GM18907 (cell line): ENCODE results near the gene NRAP.
A peak's percentile ranks its signal among the peaks of the same experiment; 100 is the strongest.
"Not testable (repeated sequence)": the region's sequence is repeated elsewhere in the genome, so short reads cannot be mapped to it uniquely, and the experiment has no call there.

Experiments used
- ATAC-seq: cut with Tn5 transposase; IDR thresholded peaks from one replicate; pipeline ENCODE4 v1.9.1; 2021; ENCODE audit warnings: mild to moderate bottlenecking, moderate library complexity; ENCODE audit not compliant: unreplicated experiment

NRAP gene

DNA sequence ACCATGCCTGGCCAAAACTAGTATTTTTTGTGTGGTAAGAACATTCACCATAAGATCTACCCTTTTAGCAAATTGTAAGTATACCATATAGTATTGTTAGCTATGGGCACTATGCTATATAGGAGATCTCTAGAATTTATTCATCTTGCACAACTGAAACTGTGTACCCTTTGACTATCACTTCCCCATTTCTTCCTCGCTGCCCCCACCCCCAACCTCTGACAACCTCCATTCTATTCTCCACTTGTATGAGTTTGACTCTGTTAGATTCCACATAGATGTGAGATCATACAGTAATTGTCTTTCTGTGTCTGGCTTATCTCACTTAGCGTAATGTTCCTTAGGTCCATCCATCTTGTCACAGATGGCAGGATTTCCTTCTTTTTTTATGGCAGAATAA, 19.5 kb upstream of the NRAP start:
- ATAC-seq, result no peak

DNA sequence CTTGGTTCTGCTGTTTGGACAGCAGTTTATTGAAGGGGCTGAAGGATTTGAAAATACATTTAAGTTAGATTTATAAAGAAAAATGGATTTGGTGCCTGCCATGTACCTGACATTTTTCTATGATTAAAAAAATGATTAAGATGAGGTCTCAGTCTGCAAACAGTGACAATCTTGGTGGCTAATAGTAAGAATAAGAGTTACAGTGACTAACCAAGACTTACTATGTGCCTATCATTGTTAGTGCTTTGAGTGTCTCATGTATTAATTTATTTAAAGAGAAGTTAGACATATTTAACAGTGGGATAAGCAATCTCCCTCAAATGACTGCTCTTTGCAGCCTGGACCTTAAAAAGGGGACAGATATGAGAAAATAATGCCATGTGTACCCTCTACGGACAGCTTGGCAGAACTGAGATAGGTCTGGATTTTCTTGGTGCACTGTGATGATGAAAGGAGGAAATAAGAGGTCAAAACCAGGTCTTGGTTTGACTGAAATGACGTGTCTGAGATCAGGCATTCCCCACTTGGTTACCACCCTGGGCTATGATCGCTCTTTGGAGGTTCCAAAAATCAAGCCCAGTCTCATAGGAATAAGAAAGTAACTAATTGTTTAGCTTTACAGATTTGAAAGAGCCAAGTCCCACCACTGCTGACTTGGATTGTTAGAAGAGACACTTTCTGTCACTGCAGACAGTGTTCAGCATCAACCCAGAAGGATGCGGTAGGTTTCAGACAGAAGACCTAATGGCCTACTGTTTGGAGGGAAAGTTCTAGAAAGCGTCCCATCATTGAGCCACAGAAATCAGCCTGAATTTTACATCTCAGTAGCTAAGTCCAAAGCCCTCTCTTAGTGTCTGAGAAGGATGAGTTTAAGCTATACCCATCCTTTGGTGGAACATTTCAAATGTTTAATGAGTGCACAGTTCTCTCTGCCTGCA, 18.0 kb upstream of the NRAP start:
- ATAC-seq, result peak; percentile 71

DNA sequence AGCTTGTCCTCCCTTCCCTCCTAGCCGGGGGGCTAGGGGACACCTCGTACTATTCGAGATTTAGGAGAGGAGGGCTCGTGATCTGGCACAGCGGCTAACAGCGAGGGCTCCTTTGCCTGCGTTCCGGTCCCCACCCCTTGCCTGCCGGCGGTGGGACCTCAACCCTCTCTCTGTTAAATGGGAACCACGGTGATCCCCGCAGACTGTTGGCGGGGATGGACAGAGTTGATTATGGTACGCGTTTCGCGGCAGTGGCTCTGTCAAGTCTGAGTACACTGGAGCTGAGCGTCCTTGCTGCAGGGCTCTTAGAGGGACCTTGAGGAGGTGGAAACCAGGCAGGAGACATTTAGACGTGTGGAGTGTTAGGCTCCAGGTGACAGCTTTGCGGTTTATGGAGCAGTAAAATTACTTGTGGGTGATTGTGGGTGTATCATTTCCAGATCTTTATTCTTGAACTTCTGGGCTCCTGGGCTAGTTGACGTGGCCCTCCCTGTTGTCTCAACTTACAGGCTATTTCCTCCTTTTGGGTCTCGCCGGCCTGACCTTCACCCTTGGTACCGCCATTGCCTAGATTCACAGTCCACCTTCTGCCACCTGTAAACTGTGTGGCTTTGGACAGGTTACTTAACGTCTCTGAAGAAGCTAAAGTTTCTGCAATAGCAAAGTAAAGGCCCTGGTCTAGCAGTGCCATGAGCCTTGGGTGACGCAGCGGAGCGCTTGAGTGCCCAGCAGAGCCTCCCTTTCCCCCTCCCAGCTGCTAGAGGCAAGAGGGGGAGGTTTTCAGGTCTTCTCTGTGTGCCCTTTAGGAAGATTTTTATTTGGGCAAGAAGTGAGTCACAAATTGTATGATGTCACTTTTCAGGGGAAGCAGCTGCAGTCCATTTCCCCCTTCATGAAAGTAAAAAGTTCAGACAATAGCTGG, 16.6 kb upstream of the NRAP start:
- peak; percentile 32 for ATAC-seq

DNA sequence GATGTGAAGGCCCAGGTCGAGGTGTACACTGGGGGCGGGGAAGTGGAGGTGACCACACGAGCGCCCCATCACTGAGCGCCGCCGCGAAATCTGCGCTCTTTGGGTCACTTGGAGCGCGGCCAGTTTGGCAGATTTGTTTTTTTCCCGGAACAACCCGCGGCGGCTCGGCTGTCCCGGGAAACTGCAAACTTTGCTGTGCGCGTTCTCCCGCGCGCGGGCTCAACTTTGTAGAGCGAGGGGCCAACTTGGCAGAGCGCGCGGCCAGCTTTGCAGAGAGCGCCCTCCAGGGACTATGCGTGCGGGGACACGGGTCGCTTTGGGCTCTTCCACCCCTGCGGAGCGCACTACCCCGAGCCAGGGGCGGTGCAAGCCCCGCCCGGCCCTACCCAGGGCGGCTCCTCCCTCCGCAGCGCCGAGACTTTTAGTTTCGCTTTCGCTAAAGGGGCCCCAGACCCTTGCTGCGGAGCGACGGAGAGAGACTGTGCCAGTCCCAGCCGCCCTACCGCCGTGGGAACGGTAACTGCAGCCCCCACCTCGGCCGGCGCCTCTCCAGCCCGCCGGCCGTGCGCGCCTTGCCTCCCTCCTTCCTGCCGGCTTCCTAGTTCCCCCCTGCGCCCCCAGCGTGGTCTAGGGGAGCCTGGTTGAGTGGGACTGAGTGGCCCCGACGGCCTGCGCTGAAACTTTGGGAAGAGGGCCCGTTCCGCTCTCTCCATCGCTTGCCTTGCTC, 15.8 kb upstream of the NRAP start, which contains the start of gene CASP7:
Gene CASP7 (plus strand): TSS at position 450 of the 727 bp plus-strand sequence. CDS start 17,582 bp downstream, outside the sequence.
- ATAC-seq, result peak; percentile 79

DNA sequence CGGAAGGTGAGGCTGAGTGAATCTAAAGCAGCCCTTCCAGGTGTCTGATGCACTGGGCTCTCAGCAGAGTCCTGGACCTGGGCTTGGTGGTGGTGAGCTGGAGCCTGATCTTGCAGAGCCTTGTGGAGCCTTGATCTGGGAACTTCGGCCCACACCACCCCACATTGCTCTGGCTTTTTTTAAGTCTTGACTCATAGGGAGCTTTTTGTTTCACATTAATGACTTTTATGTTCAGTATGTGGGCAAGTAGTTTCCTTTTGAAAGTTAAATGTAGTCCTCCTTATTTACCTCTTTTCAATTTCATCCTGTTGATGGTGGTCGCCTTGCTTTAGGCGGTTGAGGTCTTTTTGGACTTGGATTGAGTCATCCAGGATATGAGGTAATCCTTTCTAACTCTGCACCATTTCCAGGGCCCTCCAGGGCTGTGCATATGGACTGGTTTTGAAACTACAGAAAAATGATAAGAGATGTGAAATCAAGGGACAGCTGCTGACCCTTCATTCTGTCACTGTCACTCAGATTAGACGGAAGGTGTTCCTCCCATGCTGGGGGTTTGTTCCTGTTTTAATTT, 2.9 kb upstream of the NRAP start:
- ATAC-seq, result peak; percentile 90

DNA sequence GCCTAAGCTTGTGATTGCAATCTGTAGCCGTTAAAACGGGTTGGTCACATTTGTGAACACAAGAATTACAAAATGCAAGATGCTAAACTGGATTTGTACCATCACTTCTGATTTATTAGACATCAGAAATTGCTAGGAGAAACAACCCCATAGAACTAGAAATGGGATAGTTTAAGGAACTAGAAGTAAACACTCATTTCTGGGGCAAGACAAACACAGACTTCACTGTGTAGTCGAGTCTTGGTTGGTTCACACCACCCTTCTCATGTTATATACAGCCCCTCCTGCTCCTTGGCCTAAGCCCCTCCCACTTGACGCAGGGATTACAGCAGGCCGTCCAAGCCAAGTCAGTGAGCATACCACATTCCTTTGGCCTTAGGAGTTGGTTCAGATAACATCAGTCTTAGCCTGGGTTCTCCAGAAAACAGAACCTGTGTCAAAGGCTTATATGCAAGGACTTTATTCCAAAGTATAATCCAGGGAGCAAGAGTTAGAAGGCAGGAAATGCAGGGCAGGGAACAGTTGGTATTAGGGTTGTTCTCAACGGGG, 2.0 kb upstream of the NRAP start:
- ATAC-seq, result no peak

DNA sequence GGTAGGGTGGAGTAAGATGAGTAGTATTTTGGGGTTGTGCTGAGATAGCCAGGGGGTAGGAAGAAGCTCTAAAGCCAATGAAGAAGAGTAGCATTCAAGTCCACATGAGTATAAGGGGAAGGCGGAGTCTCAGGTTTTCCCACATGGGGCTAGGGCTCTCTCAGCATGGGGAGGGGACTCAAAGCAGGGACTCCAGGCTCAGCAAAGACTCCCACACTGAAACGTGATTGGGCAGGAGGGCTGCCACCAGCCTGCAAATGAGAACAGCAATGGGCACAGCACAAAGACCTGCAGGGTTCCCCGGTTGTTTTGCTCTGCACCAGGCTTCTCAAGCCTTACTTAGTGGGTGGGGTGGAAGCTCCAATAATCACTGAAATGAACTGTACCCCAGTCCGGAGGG, 1.5 kb upstream of the NRAP start:
- no peak for ATAC-seq

DNA sequence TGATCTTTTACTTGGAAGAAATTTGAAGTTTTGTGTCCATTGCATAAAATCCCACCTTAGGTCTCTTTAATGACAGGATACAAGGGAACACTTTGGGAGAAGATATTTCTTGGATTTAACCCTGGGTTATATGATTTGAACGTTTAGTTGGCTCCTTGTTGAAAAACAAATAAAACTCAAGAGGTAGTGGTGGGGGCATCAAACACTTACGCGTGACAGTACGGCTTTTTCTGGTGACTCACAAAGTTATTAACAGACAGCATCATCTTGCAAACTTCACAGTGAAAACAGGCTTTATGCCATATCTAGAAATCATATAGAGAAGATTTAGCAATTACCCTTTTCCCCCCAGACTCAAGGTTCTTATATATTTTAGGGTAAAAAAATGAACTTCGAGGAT, 699 bp downstream of the NRAP start:
- no peak for ATAC-seq

DNA sequence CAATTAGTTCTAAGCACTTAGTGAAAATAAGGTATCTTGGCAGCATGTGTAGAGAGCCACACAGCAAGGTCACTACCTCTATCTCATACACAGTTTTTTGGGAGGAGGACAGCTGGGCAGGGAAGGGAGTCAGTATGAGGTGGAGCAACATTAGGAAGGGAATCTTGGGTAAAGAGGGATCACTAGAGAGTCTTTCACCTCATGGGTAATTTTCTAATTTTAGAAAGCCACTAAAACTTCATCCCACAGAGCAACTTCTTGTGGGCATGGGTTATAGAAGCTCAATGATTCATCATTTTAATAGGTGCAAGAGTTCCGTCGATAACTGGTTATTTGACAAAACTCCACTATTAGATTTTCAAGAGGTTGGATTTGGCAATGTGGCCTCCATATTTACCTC, 2.5 kb downstream of the NRAP start:
- no peak for ATAC-seq

DNA sequence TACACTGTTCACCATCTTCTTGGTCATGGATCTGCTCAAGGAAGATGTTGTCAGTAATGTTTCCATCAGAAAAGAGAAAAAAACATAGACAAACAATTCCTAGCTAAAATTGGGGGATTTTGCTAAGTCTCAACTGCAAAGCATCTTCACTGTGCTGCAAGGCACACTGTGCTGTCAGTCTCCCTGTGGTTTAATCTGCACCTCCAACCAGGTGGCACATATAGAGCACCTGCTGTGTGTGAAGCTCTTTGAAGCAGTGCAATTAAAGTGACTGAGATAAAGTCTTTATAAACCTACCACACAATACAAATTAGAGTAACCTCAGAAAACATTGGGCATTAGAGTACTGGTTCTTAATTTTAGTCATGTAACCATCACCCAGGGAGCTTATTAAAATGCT, 6.3 kb downstream of the NRAP start:
- ATAC-seq, result no peak

DNA sequence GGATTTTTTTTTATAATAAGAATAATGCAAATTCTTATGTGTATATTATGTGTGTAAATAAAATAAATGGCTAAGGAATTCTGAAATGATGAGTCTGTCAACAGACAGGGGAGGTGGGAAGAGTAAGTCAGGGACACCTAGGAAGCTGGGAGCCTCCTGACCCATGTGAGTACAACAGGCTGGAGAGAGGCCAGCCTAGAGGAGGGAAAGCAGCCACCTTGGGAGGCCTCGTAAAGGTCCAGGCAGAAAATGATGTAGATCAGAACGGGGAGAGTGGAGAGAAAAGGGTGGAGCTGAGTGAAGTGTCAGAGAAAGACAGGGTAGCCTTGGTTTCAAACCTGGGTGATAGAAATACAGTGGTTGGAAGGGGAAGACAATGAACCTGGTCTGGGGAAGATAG, 6.9 kb downstream of the NRAP start:
- ATAC-seq, result no peak

DNA sequence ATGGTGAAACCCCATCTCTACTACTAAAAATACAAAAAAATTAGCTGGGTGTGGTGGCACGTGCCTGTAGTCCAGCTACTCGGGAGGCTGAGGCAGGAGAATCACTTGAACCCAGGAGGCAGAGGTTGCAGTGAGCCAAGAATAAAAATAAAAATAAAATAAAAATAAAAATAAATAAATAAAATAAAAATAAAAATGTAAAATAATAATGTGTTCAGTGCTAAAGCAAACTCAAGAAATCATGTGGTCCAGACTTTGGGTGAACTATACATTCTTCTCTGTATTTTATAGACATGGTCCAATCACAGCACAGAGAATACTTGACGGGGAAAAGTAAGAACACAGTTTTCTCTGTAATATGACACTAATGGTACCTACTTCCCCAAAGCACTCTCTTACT, 11.4 kb downstream of the NRAP start:
- ATAC-seq, result not testable (repeated sequence)

DNA sequence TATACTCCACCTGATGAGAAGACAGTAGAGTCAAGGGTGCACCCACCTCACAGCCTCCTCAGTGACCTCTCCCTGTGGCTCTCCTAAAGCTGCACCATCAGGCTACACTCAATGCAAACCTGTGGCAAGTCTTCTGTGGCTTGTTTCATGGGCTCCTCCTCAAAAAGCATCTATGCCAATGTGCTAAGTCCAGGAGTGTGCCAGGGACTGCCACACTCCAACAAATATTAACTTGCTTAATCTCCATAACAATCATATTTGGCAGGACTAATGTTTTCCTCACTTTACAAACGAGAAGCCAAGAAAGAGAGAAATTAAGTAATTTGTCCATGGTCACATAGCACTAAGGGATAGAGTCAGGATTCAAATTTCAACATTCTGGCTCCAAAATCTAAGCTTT, 11.9 kb downstream of the NRAP start:
- ATAC-seq, result no peak

DNA sequence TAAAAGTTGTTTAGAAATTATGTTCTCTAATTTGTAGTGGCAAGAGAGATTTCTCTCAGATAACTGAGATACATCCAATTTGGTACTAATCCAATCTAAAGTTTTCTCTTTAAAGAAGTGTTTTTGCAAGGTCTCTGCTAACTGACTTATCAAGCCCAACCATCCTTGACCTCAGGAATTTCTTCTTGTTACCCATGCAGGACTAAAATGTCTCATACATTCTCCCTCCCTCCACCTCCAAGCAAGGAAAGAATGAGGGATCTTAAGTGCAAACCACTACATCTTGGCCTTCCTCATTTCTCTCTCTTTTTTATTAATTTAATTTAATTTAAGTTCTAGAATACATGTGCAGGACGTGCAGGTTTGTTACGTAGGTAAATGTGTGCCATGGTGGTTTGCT, 12.8 kb downstream of the NRAP start:
- no peak for ATAC-seq

DNA sequence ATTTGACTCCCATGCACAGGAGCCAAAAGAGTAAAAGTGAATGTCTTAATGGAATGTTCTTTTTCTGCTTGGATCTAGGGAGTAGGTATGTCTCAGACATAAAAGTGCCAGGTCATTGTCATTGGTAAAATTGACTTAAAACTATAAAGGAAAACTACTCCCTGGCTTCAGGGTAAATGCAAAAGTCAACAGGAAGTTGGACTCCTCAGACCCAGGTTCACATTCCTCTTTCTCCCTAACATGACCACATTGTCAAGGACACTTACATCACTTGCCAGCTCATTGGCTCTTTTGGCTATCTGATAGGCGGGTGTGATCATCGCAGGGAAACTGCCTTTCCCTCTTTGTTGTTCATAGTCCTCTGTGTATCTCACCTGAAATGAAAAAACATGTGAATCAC, 13.7 kb downstream of the NRAP start:
- ATAC-seq, result no peak

DNA sequence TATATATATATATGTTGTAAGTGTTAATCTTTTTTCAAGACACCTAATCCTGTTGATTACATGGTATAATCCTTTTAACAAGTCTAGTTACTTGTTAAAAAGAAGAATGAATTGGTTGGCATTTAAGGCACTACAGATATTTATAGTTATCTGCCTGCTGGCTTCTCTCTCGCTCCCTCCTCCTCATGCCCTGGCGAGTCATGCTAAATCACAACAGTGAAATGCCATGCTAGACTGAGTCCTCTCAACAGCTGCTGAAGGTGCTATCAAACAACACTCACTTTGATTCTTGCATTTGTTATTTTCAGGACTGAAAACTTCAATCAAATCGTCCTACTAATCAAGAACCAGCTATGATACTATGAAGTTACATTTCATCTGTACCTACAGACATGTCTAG, 15.4 kb downstream of the NRAP start:
- no peak for ATAC-seq

DNA sequence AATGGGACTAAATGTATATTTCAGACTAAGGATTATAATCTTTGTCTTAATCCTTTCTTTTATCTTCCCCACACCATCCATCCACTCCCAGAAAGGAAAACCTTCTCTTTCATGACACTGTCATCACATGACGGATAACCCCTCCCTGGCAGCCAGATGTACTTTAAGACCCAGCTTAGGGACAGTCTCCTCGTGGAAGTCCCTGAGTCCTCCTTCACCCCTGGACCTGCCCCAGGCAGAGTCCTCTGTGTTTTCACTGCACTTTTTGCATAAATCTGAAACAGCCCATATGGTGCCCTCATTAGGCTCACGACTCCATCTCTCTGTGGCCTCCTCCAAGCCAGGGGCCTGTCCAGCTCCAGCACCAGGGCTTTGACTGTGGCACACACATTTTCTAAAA, 16.0 kb downstream of the NRAP start:
- no peak for ATAC-seq

DNA sequence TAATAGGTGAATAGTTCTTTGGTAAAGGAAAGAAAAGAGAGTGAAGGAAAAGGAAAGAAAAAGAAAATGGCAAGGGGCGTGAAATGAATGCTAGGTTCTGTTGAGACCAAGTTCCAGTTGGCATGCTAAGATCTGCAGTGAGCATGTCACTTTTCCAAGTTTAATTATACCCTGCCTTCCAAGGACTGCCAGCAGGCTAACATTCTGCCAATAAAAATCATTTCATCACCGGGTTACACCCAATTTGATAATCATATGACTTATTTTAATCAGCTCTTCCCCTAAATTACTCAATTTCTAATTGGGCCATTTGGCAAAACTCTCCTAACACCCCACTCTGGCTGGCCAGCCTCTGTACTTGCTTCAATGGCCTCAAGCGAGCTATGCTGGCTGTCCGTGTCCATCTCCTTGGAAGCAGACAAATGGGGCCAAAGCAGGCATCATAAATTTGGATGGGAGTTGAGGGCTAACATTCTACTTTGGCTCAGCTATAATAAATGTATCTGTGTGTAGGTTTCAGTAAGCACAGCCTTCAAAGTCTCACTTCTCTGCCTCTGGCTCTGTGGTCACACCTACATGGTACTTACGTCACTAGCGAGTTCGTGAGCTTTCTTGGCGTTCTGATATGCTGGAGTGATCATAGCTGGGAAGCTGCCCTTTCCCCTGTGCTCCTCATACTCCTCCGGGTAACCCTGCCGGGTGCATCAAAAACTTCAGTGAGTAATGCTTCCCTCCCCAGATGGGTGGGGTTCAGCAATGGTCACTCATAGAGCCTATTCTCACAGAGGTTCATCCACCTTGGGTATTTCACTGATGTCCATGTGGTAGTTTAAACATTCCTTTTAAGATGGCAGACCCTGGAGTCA, 17.3 kb downstream of the NRAP start:
- no peak for ATAC-seq
